ENCODE data around the gene PAGE2.

DNA sequence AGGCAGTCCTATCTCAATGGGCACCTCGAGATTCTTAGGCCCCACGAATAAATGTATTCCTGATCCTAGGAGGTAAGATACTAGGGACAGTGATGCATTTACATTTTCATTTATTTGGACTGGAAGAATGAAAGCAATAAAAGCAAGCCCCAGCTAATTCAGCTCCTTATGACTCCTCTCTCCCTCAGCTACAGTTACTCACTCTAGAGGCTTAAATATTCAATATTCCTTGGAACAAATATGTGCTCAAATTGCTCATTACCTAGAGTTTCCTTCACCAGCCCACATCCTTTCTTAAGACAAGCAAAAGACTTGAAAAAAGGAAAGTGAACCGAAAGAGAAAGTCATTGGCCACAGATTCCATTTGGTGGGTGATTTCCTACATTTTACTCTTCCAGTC lies 13.9 kb downstream of the PAGE2 start:
- TF ChIP-seq, protein P1, sequence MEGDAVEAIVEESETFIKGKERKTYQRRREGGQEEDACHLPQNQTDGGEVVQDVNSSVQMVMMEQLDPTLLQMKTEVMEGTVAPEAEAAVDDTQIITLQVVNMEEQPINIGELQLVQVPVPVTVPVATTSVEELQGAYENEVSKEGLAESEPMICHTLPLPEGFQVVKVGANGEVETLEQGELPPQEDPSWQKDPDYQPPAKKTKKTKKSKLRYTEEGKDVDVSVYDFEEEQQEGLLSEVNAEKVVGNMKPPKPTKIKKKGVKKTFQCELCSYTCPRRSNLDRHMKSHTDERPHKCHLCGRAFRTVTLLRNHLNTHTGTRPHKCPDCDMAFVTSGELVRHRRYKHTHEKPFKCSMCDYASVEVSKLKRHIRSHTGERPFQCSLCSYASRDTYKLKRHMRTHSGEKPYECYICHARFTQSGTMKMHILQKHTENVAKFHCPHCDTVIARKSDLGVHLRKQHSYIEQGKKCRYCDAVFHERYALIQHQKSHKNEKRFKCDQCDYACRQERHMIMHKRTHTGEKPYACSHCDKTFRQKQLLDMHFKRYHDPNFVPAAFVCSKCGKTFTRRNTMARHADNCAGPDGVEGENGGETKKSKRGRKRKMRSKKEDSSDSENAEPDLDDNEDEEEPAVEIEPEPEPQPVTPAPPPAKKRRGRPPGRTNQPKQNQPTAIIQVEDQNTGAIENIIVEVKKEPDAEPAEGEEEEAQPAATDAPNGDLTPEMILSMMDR (IDR thresholded peaks at IDR 0.05): no peak
- TF ChIP-seq POLR2A (IDR thresholded peaks at IDR 0.05): no peak
